GM12872 (cell line): ENCODE measurements around the gene BARHL1.

Experiments used
- CTCF ChIP-seq: IDR thresholded peaks from 3 replicates; pipeline ENCODE4 v1.5.1; 2011; ENCODE audit warnings: low read depth, mild to moderate bottlenecking, low read length, moderate library complexity; ENCODE audit not compliant: insufficient read depth

BARHL1 gene

GRCh38 chr9:132541870-132542830 is 40.3 kb upstream of the BARHL1 start:
- TF ChIP-seq CTCF: no peak

GRCh38 chr9:132543251-132543650 is 39.2 kb upstream of the BARHL1 start:
- TF ChIP-seq CTCF: no peak

- TF ChIP-seq CTCF: no peak
These were observed 38.4 kb upstream of the BARHL1 start for GRCh38 chr9:132543960-132544359.

- no peak for TF ChIP-seq CTCF
These were observed 36.8 kb upstream of the BARHL1 start for GRCh38 chr9:132545578-132545977.

- TF ChIP-seq CTCF: peak; percentile 58
These were observed 36.0 kb upstream of the BARHL1 start for GRCh38 chr9:132546148-132547051.

GRCh38 chr9:132547052-132547431 is 35.4 kb upstream of the BARHL1 start:
- TF ChIP-seq CTCF: peak; percentile 11; the same call in 1 of the 3 replicates

GRCh38 chr9:132547436-132547835 is 35.0 kb upstream of the BARHL1 start:
- TF ChIP-seq CTCF: no peak
